GM21381 (cell line): ENCODE measurements around the gene EYS.

ENCODE experiments used
- ATAC-seq: cut with Tn5 transposase; IDR thresholded peaks from one replicate; pipeline ENCODE4 v1.9.1; 2021; ENCODE audit warnings: mild to moderate bottlenecking, moderate library complexity; ENCODE audit not compliant: unreplicated experiment

EYS gene

DNA sequence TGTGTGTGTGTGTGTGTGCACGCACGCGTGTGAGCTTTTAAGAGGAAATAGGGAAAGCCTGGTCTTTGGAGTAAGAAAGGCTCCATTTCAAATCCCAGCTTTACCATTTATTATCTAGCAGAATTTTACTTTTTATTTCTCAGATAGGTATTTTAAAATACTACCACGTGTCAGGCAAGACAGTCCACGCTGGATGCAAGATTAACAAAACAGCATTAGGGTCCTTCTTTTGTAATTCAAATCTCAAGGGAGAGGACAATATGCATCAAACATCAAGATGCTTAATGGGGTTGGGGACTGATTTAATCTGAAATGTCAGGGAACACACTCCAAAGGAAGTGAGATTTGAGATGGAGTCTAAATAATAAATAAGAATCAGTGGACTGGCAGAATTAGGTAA, 1302.6 kb downstream of the EYS start:
- ATAC-seq: no peak

GRCh38 chr6:64383277-64383676, 1323.7 kb downstream of the EYS start:
- no peak for ATAC-seq

DNA sequence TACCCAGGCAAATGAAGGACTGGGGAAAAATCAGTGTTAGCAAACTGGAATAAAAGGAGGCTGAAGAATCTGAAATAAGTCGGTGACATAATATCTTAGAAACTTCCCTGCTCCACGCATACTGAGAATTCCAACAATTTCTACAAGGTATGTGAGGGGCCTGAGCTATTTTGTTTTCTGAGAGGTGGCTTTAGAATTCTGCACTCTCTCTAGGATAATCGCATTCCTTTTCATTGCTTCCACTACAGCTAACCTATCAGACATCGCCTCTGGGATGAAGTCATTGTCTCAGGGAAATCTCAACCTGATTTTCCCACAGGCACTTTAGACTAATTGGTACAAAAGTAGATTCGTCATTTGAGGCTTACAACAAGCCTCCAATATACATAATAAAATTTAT, 1330.6 kb downstream of the EYS start:
- no peak for ATAC-seq

GRCh38 chr6:64357430-64357829, 1349.6 kb downstream of the EYS start:
- no peak for ATAC-seq

DNA sequence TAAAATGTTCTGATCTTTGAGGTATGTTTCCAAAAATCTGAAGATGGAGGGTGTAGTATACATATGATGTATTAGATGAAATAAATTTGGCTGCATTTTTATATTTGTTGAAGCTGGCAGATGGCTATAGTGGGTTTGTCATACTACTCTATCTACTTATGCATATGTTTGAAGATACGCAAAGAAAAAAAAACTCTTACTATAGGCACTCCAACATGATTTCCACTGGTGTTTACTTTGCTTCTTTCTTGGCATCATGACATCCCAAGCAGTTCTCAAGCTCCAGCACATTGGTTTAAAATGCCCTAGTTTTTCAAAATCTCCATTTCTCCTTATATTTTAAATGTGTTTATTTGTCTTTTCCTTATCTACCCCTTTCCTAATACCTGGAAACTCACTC, 1359.6 kb downstream of the EYS start:
- no peak for ATAC-seq

DNA sequence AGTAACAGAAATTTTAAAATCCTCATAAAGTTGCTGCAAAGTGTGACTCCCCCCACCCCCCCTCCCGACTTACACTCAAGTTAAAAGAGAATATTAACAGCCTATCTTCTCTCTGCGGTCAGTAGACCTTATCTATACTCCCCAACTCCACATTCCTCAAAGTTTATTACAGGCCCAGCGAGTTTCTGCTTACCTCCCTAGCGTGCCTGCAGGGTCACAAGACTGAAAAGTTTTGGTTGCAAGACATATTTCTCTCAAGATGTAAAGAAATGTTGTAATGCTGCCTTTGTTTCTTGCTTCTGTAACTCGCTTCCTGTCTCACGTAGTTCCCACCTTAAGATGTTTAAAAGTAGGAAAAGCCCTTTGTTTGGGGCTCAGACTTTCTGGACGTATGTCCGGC, 1371.8 kb downstream of the EYS start:
- ATAC-seq: no peak

GRCh38 chr6:64334636-64335035, 1372.4 kb downstream of the EYS start:
- ATAC-seq: no peak

DNA sequence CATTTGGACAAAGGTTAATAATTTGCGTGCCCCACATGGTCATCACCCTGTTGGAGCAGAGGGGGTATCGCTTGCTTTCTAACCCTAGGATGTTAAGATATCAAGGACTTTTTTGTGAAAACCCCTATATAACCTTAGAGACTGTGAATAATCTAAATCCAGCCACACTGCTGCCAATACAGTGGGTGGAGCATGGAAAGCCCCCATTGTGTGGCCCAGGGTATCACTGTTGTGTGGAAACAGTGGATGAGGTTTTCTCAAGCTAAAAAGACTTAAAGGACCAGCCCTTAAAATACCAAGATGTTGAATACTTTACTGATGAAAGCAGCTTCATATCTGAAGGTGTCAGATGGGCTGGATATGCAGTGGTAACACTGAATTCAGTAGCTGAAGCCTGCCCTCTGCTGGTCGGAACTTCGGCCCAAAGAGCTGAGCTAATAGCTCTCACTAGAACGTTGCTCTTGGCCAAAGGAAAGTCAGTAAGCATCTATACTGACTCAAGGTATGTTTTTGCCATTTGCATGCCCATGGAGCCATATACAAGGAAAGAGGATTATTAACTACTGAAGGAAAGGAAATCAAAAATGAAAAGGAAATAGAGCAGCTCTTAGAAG, 1376.2 kb downstream of the EYS start:
- no peak for ATAC-seq

DNA sequence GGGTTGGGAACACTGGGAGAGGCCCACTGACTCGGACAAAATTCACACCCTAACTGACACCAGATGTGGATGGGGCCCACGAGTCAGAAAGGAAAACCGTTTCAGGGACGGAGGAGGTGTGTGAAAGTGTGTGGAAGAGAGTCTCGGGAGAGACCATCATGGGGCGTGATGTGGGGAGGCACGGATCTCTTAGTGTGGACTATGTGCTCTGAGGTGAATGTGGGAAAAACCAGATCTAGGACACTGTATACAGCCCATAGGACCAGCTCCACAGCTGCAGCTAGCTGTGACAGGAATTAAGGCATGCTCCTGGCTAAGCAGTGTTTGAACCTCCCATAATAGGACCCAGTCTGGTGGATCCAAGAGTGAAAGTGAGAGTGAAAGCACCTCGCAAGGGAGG, 1380.1 kb downstream of the EYS start:
- no peak for ATAC-seq

GRCh38 chr6:64325093-64325492, 1381.9 kb downstream of the EYS start:
- ATAC-seq: no peak

GRCh38 chr6:64310214-64310613, 1396.8 kb downstream of the EYS start:
- ATAC-seq: no peak

- no peak for ATAC-seq
Observed at GRCh38 chr6:64301307-64302236, 1405.5 kb downstream of the EYS start.

- no peak for ATAC-seq
Observed at GRCh38 chr6:64299176-64299575, 1407.8 kb downstream of the EYS start.

- ATAC-seq: no peak
Observed at GRCh38 chr6:64294034-64294433, 1413.0 kb downstream of the EYS start.

DNA sequence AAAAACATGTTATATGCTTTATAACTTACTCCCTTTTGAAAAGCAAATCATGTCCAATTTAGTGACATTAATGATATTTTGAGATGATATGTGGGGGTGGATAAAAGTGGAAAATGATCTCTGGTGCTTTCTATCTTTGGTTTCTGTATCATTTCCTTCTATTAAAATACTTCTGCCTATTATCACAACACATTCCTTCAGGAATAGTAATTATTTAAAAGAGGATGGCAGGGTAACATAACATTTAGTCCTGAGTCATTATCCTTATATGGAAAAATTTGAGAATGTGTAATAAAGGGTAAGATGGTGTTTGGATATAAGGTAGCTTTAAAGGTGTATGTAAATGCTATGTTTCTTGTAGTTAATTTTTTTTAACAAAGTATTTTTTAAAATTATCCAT, 1413.7 kb downstream of the EYS start:
- no peak for ATAC-seq

DNA sequence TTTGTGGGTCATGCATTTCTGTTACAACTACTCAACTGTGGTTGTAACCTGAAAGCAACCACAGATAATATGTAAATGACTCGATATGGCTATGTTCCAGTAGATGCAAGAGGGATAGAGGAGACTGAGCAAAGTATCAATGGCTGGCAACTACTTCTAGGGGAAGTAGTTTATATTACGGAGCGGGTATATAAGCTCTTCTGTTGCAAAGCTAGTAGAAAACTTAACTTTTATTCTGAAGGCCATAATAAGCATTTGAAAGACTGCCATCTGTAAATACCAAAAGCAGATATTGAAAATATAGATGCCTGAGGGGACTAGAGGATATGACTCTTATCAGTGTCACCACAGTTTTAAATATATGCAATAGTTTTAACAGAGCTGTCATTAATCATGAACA, 1416.2 kb downstream of the EYS start:
- ATAC-seq: no peak

GRCh38 chr6:64289931-64290330, 1417.1 kb downstream of the EYS start:
- ATAC-seq: no peak

DNA sequence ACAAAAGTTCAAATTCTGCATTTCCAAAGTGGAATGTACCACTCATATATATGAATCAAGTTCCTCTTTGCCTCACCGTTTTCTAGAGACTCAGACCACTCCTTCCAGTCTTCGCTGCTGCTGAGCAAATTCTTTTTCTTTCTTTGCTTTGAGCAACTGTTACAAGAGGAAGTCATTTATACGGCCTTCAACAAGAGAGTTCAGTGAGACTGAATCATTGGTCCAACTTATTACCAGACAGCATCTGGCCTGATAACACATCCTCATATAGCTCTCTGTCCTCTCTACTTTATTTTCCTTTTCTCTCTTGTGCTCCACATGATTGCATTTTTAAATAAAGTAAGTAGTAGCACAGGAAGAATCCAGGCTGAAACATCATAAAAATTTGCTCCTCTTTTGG, 1418.7 kb downstream of the EYS start:
- no peak for ATAC-seq

- ATAC-seq: no peak
Observed at GRCh38 chr6:64281167-64281566, 1425.9 kb downstream of the EYS start.

DNA sequence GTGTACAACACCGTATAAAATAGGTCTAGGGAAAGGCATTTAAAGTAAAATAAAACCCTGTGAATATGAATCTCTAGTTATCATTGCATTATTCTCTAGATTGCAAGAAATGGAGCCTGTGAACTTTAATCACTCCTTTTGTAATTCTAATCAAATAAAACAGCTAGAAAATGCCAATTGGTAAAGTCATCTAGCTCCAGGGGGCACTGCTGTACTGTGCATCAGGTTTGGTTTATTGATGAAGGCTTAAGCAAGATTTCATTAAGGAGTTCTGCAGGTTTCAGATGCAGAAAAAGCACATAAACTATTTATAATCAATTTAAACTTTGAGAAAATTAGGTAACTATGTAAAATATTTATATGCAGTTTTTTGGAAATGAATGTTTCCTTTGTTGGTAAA, 1426.5 kb downstream of the EYS start:
- no peak for ATAC-seq

GRCh38 chr6:64270083-64270482, 1436.9 kb downstream of the EYS start:
- no peak for ATAC-seq

DNA sequence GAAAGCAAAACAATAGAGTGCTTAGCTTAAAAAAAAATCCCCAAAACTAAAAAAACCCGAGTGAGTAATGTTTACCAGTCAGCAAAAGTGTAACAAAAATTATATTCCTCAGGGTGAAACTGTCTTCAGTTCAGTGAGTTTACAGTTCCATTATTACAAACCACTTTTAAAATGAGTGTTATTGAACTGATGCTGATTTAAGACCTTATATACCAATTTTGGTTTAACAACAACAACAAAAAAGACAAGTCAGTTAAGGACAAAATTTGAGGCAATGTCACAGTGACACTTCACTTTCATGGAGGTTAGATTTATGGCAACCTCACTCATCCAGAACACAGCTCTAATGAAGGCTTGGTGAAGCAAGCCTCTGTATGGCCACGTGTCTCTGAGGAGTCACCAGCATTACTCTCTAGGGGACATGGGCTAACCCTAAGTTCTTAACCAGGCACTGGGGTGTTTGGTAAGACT, 1440.6 kb downstream of the EYS start:
- peak; percentile 67 for ATAC-seq
